Activated CD4-positive, alpha-beta T cell treated with anti-CD3 and anti-CD28 coated beads, Interleukin-2, amount 10 ng/mL, durations not matched to agents 7 days and 5 days (primary cell): Measurements from ENCODE around the gene CAMSAP3. TPM values are rescaled to one million over a fixed set of nuclear protein-coding genes. Genes with fewer than 3 reads are reported as not detected.

Source experiments
- CTCF ChIA-PET: fragments of 350-600 bp; sonication (Branson Sonifier 250); formaldehyde crosslinking; loops from one replicate; lab custom pipeline; 2021; ENCODE audit warnings: antibody characterized with exemption; lab: Charles Lee
- POLR2A ChIA-PET: fragments of 350-600 bp; sonication (Branson Sonifier 250); formaldehyde crosslinking; loops from one replicate; lab custom pipeline; 2021; ENCODE audit warnings: antibody characterized with exemption; lab: Charles Lee
- DNase-seq: peaks from one replicate; pipeline ENCODE4 v3.0.0-alpha.2; 2020
- H3K27ac Mint-ChIP-seq: one replicate; pipeline ENCODE4 v1.8.0; 2021; ENCODE audit warnings: mild to moderate bottlenecking, moderate library complexity, mixed read lengths
- H3K27me3 Mint-ChIP-seq: one replicate; pipeline ENCODE4 v1.8.0; 2021; ENCODE audit warnings: mixed read lengths
- H3K36me3 Mint-ChIP-seq: one replicate; pipeline ENCODE4 v1.8.0; 2021; ENCODE audit warnings: low read depth, mixed read lengths
- H3K4me1 Mint-ChIP-seq: one replicate; pipeline ENCODE4 v1.8.0; 2021; ENCODE audit warnings: mixed read lengths
- H3K4me3 Mint-ChIP-seq: one replicate; pipeline ENCODE4 v1.8.0; 2021; ENCODE audit warnings: mild to moderate bottlenecking, moderate library complexity, mixed read lengths
- H3K9me3 Mint-ChIP-seq: one replicate; pipeline ENCODE4 v1.8.0; 2021; ENCODE audit warnings: mixed read lengths
- total RNA-seq, 2 experiments: library from RNA; stranded (reverse); gene quantifications; one replicate each; pipeline ENCODE4 v1.2.3, GENCODE V29; 2021

Gene CAMSAP3
- total RNA-seq, result under 1 TPM; 0.21 to 0.57 TPM

GRCh38 chr19:7595466-7596133 is at the start of gene CAMSAP3:
TSS of gene CAMSAP3 (plus strand) at chr19:7595863. CDS start at chr19:7596003, 140 bp downstream.
- H3K36me3 Mint-ChIP-seq, result no peaks in the 10 kb centered on the region
- peak; percentile 41 for DNase-seq
- H3K4me3 Mint-ChIP-seq, result peak within 1 kb of the TSS; percentile 65
- H3K27me3 Mint-ChIP-seq, result peaks cover 40% of the 10 kb centered on the region
- ChIA-PET POLR2A (no interaction called here), CTCF (no interaction called here)
- no peak within 1 kb of the TSS for H3K27ac Mint-ChIP-seq
- no peaks in the 10 kb centered on the region for H3K9me3 Mint-ChIP-seq
- peaks cover 4% of the 10 kb centered on the region for H3K4me1 Mint-ChIP-seq

DNA sequence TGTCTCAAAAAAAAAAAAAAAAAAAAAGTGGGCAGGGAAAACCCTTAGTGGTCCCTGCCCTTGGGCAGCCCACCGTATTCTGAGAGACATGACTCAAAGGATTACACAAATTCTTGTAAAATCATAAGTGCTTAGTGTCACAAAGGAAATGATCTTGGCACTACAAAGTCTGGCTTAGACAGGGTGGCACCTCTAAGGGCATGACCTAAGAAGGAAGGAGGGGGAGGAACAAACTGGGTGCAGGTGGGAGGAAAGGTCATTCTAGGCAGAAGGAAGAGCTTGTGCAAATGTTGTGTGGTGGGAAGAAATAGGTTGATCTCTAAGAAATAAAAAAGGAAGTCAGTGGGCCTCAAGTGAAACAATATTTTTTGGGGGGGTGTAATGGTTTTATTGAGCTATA is 49.8 kb upstream of the CAMSAP3 start:
- DNase-seq, result no peak
- H3K4me1 Mint-ChIP-seq, result peaks cover 33% of the 10 kb centered on the region
- H3K27me3 Mint-ChIP-seq, result no peaks in the 10 kb centered on the region
- H3K9me3 Mint-ChIP-seq, result no peaks in the 10 kb centered on the region
- peak overlapping the region; percentile 33 for H3K27ac Mint-ChIP-seq
- ChIA-PET POLR2A (no interaction called here), CTCF (interaction anchor here (0.9 kb wide), 1 partner anchor 10 kb away, joined by 7 read pairs; the partner anchor contains the start of gene PNPLA6)
- H3K36me3 Mint-ChIP-seq, result peaks cover 33% of the 10 kb centered on the region
- no peak overlapping the region for H3K4me3 Mint-ChIP-seq

DNA sequence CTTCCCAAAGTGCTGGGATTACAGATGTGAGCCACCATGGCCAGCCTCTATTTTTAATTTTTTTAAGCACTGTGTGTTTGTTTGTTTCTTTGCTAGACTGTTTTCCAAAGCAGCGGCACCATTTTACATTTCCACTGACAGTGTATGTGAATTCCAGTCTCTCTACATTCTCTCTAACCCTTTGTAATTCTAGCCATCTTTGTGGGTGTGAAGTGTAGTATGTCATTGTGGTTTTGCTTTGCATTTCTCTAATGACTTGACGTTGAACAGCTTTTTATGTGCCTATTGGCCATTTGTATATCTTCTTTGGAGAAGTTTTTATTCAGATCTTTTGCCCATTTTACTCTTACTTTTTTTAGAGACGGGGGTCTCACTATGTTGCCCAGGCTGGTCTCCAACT is 48.5 kb upstream of the CAMSAP3 start:
- CTCF ChIA-PET, result interaction anchor here (0.7 kb wide), 1 partner anchor 604 kb away, joined by 3 read pairs; no protein-coding TSS in a partner anchor
- H3K27me3 Mint-ChIP-seq, result no peaks in the 10 kb centered on the region
- POLR2A ChIA-PET, result interaction anchor here (0.6 kb wide), 1 partner anchor 34 kb away, joined by 3 read pairs; no protein-coding TSS in a partner anchor
- no peaks in the 10 kb centered on the region for H3K9me3 Mint-ChIP-seq
- H3K4me3 Mint-ChIP-seq, result no peak overlapping the region
- peaks cover 42% of the 10 kb centered on the region for H3K4me1 Mint-ChIP-seq
- DNase-seq, result no peak
- peaks cover 37% of the 10 kb centered on the region for H3K36me3 Mint-ChIP-seq
- peak overlapping the region; percentile 72 for H3K27ac Mint-ChIP-seq

DNA sequence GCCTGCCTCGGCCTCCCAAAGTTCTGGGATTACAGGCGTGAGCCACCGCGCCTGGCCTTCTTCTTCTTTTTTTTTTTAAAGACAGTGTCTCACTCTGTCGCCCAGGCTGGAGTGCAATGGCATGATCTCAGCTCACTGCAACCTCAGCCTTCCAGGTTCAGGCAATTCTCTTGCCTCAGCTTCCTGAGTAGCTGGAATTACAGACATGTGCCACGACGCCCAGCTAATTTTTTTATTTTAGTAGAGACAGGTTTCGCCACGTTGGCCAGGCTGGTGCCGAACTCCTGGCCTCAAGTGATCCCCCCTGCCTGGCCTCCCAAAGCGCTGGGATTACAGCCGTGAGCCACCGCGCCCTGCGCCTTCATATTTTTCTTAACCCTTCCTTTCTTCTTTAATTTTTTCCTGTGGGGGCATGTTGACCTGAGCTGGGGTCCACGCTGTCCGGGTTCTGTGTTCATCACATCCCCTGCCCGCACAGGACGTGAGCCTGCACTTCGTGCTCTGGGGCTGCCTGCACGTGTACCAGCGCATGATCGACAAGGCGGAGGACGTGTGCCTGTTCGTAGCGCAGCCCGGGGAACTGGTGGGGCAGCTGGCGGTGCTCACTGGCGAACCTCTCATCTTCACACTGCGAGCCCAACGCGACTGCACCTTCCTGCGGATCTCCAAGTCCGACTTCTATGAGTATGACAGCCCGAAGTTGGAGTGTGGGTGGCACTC is 46.1 kb upstream of the CAMSAP3 start:
- ChIA-PET CTCF (no interaction called here), POLR2A (no interaction called here)
- Mint-ChIP-seq H3K27me3 (no peaks in the 10 kb centered on the region), H3K36me3 (peaks cover 35% of the 10 kb centered on the region), H3K4me1 (peaks cover 36% of the 10 kb centered on the region), H3K4me3 (no peak overlapping the region), H3K9me3 (no peaks in the 10 kb centered on the region), H3K27ac (no peak overlapping the region)
- DNase-seq, result no peak

DNA sequence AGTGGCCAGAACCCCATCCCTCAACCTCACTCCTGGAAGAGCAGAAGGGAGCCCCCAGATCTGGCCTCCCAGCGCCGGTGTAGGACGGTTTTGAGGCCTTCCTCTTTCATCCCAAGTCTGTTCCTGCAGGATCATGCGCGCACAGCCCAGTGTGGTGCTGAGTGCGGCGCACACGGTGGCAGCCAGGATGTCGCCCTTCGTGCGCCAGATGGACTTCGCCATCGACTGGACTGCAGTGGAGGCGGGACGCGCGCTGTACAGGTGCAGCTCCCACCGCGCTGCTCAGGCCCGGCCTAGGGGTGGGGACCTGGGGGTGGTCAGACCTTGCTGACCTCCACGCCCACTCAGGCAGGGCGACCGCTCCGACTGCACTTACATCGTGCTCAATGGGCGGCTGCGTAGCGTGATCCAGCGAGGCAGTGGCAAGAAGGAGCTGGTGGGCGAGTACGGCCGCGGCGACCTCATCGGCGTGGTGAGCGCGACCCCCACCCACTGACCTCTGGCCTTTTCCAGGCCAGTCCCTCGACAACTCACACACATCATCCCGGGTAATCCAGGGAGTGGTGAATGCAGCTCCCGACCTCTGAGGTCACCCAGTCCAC is 45.4 kb upstream of the CAMSAP3 start:
- Mint-ChIP-seq H3K27ac (no peak overlapping the region), H3K9me3 (no peaks in the 10 kb centered on the region), H3K36me3 (peaks cover 34% of the 10 kb centered on the region), H3K4me3 (no peak overlapping the region), H3K27me3 (no peaks in the 10 kb centered on the region), H3K4me1 (peaks cover 29% of the 10 kb centered on the region)
- no peak for DNase-seq
- CTCF ChIA-PET, result no interaction called here
- POLR2A ChIA-PET, result no interaction called here

GRCh38 chr19:7550987-7551761 is 44.5 kb upstream of the CAMSAP3 start:
- H3K27me3 Mint-ChIP-seq, result no peaks in the 10 kb centered on the region
- no peak overlapping the region for H3K4me3 Mint-ChIP-seq
- DNase-seq, result peak; percentile 56
- no peak overlapping the region for H3K27ac Mint-ChIP-seq
- peaks cover 22% of the 10 kb centered on the region for H3K4me1 Mint-ChIP-seq
- CTCF ChIA-PET, result interaction anchor here (0.7 kb wide), 1 partner anchor 13 kb away, joined by 3 read pairs; no protein-coding TSS in a partner anchor
- peaks cover 35% of the 10 kb centered on the region for H3K36me3 Mint-ChIP-seq
- H3K9me3 Mint-ChIP-seq, result no peaks in the 10 kb centered on the region
- POLR2A ChIA-PET, result no interaction called here

DNA sequence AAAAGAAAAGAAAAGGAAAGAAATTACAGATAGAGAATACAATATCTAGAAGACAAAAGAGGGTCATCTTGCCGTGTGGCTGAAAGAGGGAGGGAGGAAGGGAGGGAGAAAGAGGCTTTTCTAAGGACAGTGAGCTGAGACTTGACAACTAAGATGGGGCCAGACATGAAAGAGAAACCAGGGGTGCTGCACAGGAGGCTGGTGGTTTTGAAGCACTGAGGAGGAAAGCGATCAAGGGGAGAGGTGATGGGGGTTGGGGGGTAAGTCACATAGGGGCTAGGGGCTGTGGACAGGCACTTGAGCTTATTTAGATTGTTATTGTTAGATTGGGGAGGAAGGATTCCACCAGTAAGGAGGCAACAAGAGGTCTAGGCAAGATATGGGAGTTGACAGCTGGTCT is 42.9 kb upstream of the CAMSAP3 start:
- DNase-seq, result no peak
- Mint-ChIP-seq H3K27ac (peak overlapping the region; percentile 2), H3K4me1 (peaks cover 15% of the 10 kb centered on the region), H3K4me3 (no peak overlapping the region), H3K27me3 (no peaks in the 10 kb centered on the region), H3K36me3 (peaks cover 46% of the 10 kb centered on the region), H3K9me3 (no peaks in the 10 kb centered on the region)
- CTCF ChIA-PET, result interaction anchor here (0.6 to 0.9 kb wide), 3 partner anchors 13 to 164 kb away, joined by 3 to 4 read pairs (median 4); partner anchors contain the start of gene PET100
- POLR2A ChIA-PET, result no interaction called here

- peaks cover 56% of the 10 kb centered on the region for H3K36me3 Mint-ChIP-seq
- no peaks in the 10 kb centered on the region for H3K9me3 Mint-ChIP-seq
- CTCF ChIA-PET, result interaction anchor here (1.6 kb wide), 1 partner anchor 14 kb away, joined by 6 read pairs; no protein-coding TSS in a partner anchor
- POLR2A ChIA-PET, result no interaction called here
- peaks cover 15% of the 10 kb centered on the region for H3K4me1 Mint-ChIP-seq
- no peak for DNase-seq
- no peaks in the 10 kb centered on the region for H3K27me3 Mint-ChIP-seq
- H3K4me3 Mint-ChIP-seq, result no peak overlapping the region
- H3K27ac Mint-ChIP-seq, result no peak overlapping the region
These were observed 41.1 kb upstream of the CAMSAP3 start for GRCh38 chr19:7554565-7554964.

- peak; percentile 19 for DNase-seq
- POLR2A ChIA-PET, result no interaction called here
- H3K27ac Mint-ChIP-seq, result no peak overlapping the region
- peaks cover 53% of the 10 kb centered on the region for H3K36me3 Mint-ChIP-seq
- peaks cover 16% of the 10 kb centered on the region for H3K4me1 Mint-ChIP-seq
- no peak overlapping the region for H3K4me3 Mint-ChIP-seq
- CTCF ChIA-PET, result interaction anchor here (1.6 kb wide), 1 partner anchor 13 kb away, joined by 6 read pairs; no protein-coding TSS in a partner anchor
- peaks cover 2% of the 10 kb centered on the region for H3K9me3 Mint-ChIP-seq
- no peaks in the 10 kb centered on the region for H3K27me3 Mint-ChIP-seq
These were observed 40.4 kb upstream of the CAMSAP3 start for GRCh38 chr19:7554990-7555864.

DNA sequence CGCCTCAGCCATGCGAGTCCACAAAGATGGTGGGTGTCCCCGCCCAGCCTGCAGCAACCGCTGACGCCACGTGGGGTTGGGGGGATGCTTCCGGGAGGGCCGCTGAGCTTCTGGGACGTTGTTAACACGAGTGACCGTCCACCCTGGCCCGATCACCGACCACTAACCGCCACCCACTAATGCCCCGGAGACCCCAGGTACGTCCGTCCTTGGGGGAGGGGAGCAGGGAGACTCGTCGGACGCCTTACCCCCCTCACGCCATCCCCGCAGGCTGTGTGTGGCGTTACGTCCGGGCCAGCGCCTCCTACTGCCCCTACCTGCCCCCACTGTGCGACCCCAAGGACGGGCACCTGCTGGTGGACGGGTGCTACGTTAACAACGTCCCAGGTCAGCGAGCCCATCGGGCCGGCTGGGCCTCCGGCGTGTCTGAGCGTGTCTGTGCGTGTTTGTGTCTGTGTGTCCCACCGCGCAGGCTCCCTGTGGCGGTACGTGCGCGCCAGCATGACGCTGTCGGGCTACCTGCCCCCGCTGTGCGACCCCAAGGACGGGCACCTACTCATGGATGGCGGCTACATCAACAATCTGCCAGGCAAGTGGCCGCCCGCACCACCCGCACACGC is 38.9 kb upstream of the CAMSAP3 start:
- DNase-seq, result no peak
- H3K4me3 Mint-ChIP-seq, result no peak overlapping the region
- POLR2A ChIA-PET, result no interaction called here
- no peaks in the 10 kb centered on the region for H3K27me3 Mint-ChIP-seq
- H3K27ac Mint-ChIP-seq, result no peak overlapping the region
- CTCF ChIA-PET, result interaction anchor here (2.1 kb wide), 1 partner anchor 12 kb away, joined by 9 read pairs; no protein-coding TSS in a partner anchor
- peaks cover 13% of the 10 kb centered on the region for H3K4me1 Mint-ChIP-seq
- H3K9me3 Mint-ChIP-seq, result peaks cover 3% of the 10 kb centered on the region
- H3K36me3 Mint-ChIP-seq, result peaks cover 43% of the 10 kb centered on the region

GRCh38 chr19:7558667-7559066 is 37.0 kb upstream of the CAMSAP3 start:
- POLR2A ChIA-PET, result no interaction called here

More at GRCh38 chr19:7558667-7559066, 37.0 kb upstream of the CAMSAP3 start:
- Mint-ChIP-seq H3K36me3 (peaks cover 37% of the 10 kb centered on the region), H3K27ac (no peak overlapping the region), H3K27me3 (no peaks in the 10 kb centered on the region), H3K4me1 (peaks cover 4% of the 10 kb centered on the region), H3K4me3 (no peak overlapping the region), H3K9me3 (peaks cover 3% of the 10 kb centered on the region)
- CTCF ChIA-PET, result interaction anchor here (0.7 to 2.1 kb wide), 2 partner anchors 10 to 122 kb away, joined by 3 to 9 read pairs; partner anchors contain the start of gene TRAPPC5
- DNase-seq, result no peak
